ENCODE data around the gene OR2A42.
A peak's percentile ranks its signal among the peaks of the same experiment; 100 is the strongest.
"Not testable (repeated sequence)": the region's sequence is repeated elsewhere in the genome, so short reads cannot be mapped to it uniquely, and the experiment has no call there.

OR2A42 gene

DNA sequence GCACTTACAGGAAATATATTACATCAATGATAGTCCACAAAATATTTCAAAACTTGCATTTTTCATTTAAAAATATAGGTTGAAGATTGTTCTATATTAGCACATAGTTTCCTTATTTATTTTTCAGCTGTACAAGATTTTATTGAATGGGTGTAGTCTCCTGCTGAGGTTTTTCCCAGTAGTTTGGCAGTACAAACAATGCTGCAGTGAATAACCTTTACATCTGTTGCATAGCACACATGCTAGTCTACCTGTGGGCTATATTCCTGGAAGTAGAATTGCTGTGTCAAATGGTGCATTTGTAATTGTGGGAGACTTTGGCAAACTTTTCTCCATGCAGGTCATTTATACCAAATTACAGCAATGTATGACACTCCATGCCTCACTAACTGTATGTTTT is 18.9 kb downstream of the OR2A42 start:
- not testable (repeated sequence) for DNase-seq

DNA sequence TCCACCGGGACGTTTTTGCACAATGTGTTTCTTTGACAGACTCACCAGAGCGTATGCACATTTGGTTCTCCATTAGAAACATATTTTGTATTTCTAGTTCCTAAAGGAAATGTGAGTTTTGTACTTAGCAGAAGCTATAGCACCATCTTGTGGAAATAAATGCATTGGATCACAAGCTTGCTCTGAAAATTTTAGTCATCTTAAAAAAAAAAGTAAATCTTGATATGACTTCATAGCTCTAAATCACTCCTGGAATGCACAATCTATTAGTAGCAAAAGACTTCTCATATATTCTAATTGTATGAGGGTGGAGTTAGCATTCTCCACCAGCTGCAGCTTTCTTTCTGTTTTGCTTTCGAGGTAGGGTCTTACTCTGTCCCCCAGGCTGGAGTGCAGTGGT is 20.3 kb downstream of the OR2A42 start:
- DNase-seq = not testable (repeated sequence)

DNA sequence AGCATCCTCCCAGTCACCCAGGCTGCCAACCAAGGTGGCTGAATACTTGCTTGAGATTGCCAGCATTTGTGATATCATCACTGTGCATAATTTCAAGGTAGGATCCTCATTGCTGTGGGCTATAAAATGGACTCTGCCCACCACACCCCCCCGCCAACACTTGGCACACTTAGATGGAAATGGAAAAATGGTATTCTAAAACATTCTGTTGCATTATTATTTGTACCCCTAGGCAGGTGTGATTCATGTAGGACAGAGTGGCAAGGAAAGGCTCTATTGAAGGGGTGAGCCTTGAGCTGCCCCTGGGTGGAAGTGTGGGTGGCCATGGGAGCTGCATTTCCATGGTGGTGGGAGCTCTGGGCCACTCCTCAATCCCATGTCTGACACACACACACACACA is 20.8 kb downstream of the OR2A42 start:
- not testable (repeated sequence) for DNase-seq

DNA sequence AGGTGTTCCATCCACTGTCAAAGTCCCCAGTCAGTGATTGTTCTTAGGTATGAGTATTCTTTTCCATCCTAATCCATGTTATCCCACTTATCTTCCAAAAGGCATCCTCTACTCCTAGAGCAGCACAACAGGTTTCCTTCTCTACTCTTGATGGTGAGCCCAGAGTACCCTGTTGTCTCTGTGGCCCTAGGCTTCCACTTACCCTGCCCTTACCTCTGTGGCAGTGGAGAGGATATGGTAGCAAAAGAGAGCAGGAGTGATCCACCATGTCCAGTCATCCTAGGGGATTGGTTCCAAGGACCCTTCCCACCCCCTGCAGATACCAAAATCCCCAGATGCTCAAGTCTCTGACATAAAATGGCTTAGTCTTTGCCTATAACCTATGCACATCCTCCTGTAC is 22.2 kb downstream of the OR2A42 start:
- DNase-seq = not testable (repeated sequence)

DNA sequence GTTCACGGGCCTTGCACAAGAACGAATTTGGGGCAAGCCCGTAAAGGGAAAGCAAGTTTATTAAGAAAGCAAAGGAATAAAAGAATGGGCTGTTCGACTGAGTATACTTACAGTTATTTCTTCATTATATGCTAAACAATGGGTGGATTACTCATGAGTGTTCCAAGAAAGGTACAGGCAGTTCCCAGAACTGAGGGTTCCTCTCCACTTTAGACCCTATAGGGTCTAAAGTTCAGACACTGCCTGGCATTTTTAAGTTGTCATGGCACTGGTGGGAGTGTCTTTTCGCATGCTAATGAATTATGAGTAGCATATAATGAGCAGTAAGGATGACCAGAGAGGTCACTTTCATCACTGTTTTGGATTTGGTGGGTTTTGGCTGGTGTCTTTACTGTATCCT is 34.1 kb downstream of the OR2A42 start:
- not testable (repeated sequence) for DNase-seq

DNA sequence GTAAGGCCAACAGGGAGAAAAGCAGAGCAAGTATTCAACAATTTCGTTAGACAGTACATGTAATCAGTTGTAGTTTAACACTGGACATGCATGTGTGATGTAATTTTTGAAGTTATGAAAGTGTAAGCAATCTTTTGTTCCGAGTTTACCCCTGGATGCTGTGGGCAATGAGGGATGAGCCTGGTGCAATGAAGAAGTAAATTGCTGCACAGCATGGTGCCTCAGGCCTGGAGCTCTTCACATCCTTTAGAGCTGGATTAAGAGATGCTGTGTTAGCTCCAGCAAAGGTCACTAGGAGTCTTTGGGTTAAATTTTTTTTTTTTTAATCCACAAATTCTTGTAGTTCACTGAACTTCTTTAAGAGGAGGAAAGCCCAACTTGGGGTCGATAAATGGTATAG is 36.3 kb downstream of the OR2A42 start:
- DNase-seq = not testable (repeated sequence)

DNA sequence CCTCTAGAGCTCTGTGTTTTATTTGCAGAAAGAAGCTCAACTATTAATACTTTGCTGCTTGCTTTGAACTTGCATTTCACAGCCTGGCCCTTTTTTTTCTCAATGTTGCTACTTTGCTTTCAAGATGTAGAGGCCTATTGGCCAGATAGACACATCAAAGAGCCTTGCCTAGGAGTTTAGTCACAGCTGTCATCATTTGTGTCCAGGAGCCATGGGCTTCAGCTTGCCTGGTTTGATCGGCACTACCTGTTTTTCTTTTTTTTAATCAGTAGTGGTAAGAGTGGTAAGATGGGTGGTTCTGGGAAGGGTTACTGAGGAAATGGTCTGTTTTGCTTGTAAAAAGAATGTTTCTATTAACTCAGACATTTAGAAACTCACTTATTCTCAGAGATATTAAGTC is 37.4 kb downstream of the OR2A42 start:
- DNase-seq = not testable (repeated sequence)

DNA sequence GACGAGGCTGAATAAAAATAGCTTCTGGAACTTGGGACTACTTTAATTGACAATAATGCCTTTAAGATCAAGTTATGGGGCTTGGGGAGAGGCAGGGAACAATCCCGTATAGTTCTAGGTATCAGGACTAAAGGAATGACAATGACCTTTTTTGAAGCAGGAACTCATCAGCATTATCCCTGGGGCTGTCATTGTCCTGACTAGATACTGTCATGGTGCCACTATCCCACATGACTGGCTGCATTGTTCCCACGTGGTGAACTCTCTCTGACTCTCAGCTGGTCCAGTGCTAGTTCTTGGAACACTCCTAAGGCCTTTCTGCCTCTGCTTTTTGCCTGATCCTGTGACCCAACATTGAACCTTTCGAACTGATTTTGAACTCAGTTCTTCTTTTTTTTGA is 40.5 kb downstream of the OR2A42 start:
- DNase-seq = not testable (repeated sequence)

DNA sequence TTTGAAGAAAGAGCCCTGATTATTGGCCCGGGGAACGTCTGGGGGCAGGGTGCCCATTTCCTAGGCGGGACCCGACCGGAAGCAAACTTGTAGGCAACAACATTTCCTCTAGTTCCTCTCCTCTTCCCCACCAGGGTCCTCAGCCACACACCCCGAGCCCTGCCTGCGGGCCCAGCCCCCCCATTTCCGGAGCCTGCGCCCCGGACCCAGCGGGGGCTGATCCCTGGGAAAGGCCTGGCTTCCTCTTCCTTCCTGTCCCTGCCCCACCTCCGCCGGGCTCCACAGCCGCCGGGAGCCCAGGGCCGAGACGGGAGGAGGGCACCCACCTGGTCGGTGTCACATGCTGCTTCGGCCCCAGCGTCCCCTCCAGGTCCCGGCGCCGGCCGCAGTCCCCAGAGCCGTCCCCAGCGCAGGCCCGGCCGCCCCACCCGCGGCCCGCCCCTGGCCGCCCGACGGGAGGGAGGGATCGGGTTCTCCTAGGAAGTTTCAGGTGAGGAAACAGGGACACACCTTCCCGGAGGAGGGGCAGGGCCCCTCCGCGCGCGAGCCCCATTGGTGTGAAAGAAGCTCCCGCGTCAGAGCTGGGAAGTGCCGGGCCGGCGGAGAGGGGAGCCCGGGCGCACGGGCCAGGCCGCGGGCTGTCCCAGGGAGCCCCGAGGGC is 44.1 kb downstream of the OR2A42 start, which contains the start of gene ARHGEF35:
ARHGEF35 (minus strand) TSS at position 622 of the 661 bp plus-strand sequence. CDS start 7,450 bp downstream, outside the sequence.
- DNase-seq = not testable (repeated sequence)

DNA sequence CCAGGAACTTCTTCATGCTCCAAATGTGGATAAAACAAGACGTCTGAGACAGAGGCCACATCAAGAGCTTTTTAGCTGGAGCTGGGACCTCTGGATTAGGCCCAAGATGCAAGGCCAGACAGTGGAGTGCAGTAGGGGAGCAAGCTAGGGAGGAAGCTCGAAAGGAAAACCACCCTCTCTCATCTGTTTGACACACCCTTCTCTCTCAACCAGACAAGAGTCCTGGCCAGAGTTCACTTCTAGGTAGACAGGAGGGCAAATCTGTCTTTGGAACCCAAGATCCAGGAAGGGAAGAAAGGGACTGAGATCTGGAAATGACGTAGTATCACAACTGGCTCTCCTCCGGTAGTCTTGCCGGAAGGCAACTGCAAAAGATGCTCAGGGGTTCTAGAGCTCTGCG is 45.0 kb downstream of the OR2A42 start:
- DNase-seq = not testable (repeated sequence)

DNA sequence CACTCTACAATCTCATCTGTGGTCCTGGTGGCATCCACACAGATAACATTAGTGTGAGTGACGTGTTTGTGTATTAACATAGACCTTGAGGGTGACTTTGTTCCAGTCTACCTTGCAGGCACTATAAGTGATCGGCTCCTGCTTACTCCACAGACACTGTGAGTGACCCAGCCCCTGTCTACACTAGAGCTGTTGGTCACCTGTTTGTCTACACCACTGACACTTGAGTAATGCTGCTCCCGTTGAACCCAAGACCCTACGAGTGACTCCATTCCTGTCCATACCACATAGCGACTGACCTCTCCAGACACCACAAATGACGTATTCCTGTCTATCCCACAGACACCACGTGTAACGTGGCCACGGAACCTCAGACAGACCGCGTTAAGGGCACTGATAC is 45.6 kb downstream of the OR2A42 start:
- DNase-seq = not testable (repeated sequence)

DNA sequence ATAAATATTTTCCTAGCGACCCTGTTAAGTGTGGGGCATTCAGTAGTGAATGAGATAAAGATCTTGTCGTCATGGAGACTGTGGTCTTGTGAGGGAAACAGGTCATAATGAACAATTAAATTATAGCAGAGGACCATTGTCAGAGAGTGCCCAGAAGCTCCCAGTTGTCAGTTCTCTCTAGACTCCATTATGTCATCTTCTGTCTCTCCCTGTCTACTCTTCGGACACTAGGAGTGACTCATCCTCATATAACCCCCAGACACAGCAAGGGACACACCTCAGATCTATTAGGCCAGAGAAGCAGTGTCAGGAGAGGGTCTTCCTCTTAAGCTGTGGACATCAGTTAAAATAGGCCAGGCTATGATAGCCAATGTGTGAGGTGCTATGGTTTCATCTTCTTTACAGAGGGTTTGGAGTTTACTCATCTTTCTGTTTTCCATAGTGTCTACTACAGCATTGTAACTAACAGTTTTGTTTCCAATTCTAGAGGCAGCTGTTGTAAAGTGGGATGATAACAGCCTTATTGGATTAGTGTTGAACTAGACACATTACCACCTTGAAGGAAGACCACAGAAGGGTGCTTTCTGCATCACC is 50.7 kb downstream of the OR2A42 start:
- DNase-seq = not testable (repeated sequence)

DNA sequence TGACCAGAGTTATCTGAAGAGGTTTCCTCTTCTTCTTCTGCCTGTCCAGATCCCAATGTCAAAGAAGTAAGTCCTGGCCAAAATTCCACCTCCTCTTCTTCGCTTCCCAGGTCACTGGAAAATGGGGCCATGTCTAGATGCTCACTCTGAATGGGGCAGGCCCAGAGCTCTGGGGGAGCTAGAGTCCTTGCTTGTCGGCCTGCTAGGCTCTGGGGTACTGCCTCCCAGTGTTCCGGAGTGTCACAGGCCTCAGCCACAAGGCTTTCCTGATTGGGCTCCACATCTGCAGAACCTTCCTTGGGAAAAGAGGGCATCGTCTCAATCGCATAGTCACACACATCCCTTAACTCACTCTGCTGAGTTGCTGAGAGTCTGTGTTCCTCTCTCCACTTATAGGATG is 51.6 kb downstream of the OR2A42 start:
- not testable (repeated sequence) for DNase-seq

DNA sequence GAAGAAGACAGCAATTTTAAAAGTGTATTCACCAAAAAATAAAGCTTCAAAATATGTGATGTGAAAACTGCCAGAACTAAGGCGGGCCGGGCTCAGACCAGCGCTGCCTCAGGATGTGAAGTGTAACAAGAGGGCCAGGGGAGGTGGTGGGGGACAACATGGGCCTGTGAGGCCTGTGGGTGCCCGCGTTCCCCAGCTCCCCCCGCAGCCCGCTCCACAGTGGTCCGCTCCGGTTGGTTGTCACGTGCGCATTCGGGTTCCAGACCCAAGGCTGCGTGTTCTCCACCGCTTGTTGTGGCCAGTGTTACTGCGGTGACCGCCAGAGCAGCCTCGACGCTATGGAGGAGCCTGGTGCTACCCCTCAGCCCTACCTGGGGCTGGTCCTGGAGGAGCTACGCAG is 56.2 kb downstream of the OR2A42 start, which contains the start of gene CTAGE4:
CTAGE4 (plus strand) TSS at position 301 of the 400 bp plus-strand sequence; CDS start at position 339, 38 bp downstream.
- not testable (repeated sequence) for DNase-seq

DNA sequence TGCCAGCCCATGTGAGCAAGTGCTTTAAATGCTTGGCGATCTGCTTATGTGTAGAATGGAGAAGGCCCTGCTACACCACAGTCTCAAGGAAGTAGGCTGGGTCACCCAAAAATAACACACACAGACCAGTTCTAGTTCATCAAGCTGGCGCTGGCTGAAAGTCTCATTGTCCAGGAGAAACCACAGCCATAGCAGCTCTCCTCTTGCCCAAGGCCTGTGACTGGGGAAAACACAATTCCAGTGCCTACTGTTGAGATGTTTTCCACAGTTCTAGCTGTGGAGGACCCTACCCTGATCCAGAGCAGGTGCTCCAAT is 60.3 kb downstream of the OR2A42 start:
- not testable (repeated sequence) for DNase-seq

DNA sequence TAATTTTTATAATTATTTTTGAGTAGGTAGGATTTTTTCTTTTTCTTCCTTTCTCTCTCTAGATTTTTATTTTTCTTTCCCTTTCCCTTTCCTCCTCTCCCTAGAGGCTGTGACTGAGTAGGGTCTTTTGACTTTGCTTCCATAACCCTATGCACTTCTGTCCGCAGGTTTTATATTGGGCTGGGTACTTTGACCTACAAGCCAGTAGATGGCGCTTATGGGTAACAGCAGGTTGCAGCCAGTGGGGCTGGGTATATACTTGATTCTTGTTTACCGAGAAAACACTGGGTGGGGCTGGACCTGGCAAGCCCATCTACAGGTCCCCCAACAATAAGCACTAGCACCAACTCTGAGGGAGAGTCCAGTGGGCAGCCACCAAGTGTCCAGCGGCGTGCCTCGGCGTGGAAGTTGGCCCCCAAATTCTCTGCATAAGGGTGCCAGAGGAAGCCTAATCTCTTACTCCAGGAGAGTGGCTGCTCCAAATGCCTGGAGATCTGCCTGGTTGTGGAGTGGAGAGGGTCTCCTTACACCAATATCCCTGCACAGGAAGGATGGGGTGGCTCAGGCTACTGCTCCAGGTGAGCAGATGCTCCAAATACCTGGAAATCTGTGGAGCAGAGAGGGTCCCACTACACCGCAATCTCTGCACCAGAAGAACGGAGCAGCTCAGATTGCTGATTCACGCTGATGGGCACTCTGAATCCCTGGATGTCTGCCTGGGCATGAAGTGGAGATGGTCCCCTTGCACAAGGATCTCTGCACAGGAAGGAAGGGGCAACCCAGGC is 60.8 kb downstream of the OR2A42 start:
- peak; percentile 6 for DNase-seq
